Neural cell (in vitro differentiated cells): ENCODE data around the gene EHMT1. TPM values are rescaled to one million over a fixed set of nuclear protein-coding genes. Genes with fewer than 3 reads are reported as not detected.

Experiments used
- H2AFZ ChIP-seq: fragments of 200-600, 300-800 bp; sonication (generic), shearing (Covaris generic); 2 replicates; pipeline ENCODE4 v1.6.0; 2014; ENCODE audit warnings: low read depth, mild to moderate bottlenecking, antibody characterized with exemption, low read length, moderate library complexity
- H3F3A ChIP-seq: fragments of 200-600 bp; shearing (Covaris generic); 2 replicates; pipeline ENCODE4 v1.6.1; 2016; ENCODE audit warnings: mild to moderate bottlenecking, moderate library complexity, mixed read lengths, antibody characterized with exemption, low read length; ENCODE audit not compliant: insufficient read depth, poor library complexity, severe bottlenecking
- H3K27ac ChIP-seq: fragments of 200-600, 300-800 bp; sonication (generic), shearing (Covaris generic); 2 replicates; pipeline ENCODE4 v1.5.1; 2014; ENCODE audit warnings: mild to moderate bottlenecking, low read length, moderate library complexity
- H3K27me3 ChIP-seq: fragments of 300-800, 200-600 bp; sonication (generic), shearing (Covaris generic); 2 replicates; pipeline ENCODE4 v1.6.0; 2014; ENCODE audit warnings: mild to moderate bottlenecking, low read depth, low read length, moderate library complexity; ENCODE audit not compliant: insufficient read depth
- H3K36me3 ChIP-seq: fragments of 300-800, 200-600 bp; sonication (generic), shearing (Covaris generic); 2 replicates; pipeline ENCODE4 v1.5.1; 2014; ENCODE audit warnings: mild to moderate bottlenecking, antibody characterized with exemption, low read length, moderate library complexity; ENCODE audit not compliant: insufficient read depth
- H3K4me2 ChIP-seq: fragments of 300-800, 200-600 bp; sonication (generic), shearing (Covaris generic); 2 replicates; pipeline ENCODE4 v1.6.0; 2014; ENCODE audit warnings: mild to moderate bottlenecking, low read length
- H3K4me3 ChIP-seq: fragments of 300-800, 200-600 bp; sonication (generic), shearing (Covaris generic); 2 replicates; pipeline ENCODE4 v1.5.1; 2014; ENCODE audit warnings: mild to moderate bottlenecking, low read length, moderate library complexity
- H3K79me2 ChIP-seq: fragments of 200-600 bp; shearing (Covaris generic); replicated peaks from 2 replicates; pipeline ENCODE4 v1.6.0; 2014; ENCODE audit warnings: mild to moderate bottlenecking, low read length, moderate library complexity; ENCODE audit not compliant: insufficient read depth
- H3K9ac ChIP-seq: fragments of 300-800, 200-600 bp; sonication (generic), shearing (Covaris generic); 2 replicates; pipeline ENCODE4 v1.6.1; 2016; ENCODE audit warnings: mild to moderate bottlenecking, low read length, mixed read lengths
- H3K9me2 ChIP-seq: fragments of 200-600 bp; shearing (Covaris generic); 2 replicates; pipeline ENCODE4 v1.6.1; 2016; ENCODE audit warnings: mild to moderate bottlenecking, low read length, mixed read lengths; ENCODE audit not compliant: insufficient read depth
- H3K9me3 ChIP-seq: fragments of 200-600, 300-800 bp; sonication (generic), shearing (Covaris generic); 2 replicates; pipeline ENCODE4 v1.6.1; 2016; ENCODE audit warnings: mild to moderate bottlenecking, mixed run types, low read length, moderate library complexity, mixed read lengths
- H4K20me1 ChIP-seq: fragments of 200-600 bp; shearing (Covaris generic); 2 replicates; pipeline ENCODE4 v1.6.1; 2016; ENCODE audit warnings: mild to moderate bottlenecking, mixed run types; ENCODE audit not compliant: insufficient read depth
- EP300 ChIP-seq: fragments of 450-650 bp; conservative IDR thresholded peaks from 2 replicates; pipeline ENCODE4 v1.6.1; 2014; ENCODE audit warnings: antibody characterized with exemption, mild to moderate bottlenecking, moderate library complexity; ENCODE audit not compliant: poor library complexity, severe bottlenecking
- EZH2 ChIP-seq: fragments of 200-600, 300-800 bp; shearing (Covaris generic), sonication (generic); IDR thresholded peaks from 2 replicates; pipeline ENCODE4 v1.6.1; 2014; ENCODE audit warnings: antibody characterized with exemption, low read length, borderline replicate concordance, mild to moderate bottlenecking; ENCODE audit not compliant: insufficient read depth, poor library complexity, severe bottlenecking
- MXI1 ChIP-seq: fragments of 450-650 bp; conservative IDR thresholded peaks from 2 replicates; pipeline ENCODE4 v1.6.1; 2014; ENCODE audit warnings: antibody characterized with exemption, mild to moderate bottlenecking; ENCODE audit not compliant: poor library complexity, severe bottlenecking
- POLR2AphosphoS5 ChIP-seq: IDR thresholded peaks from 2 replicates; pipeline ENCODE4 v1.6.1; 2012
- RAD21 ChIP-seq: fragments of 450-650 bp; conservative IDR thresholded peaks from 2 replicates; pipeline ENCODE4 v1.6.1; 2014; ENCODE audit warnings: antibody characterized with exemption, mild to moderate bottlenecking, moderate library complexity
- SMC3 ChIP-seq: fragments of 450-650 bp; conservative IDR thresholded peaks from 2 replicates; pipeline ENCODE4 v1.6.1; 2014; ENCODE audit warnings: antibody characterized with exemption, mild to moderate bottlenecking, moderate library complexity; ENCODE audit not compliant: poor library complexity
- TAF1 ChIP-seq: IDR thresholded peaks from 2 replicates; pipeline ENCODE4 v1.6.1; 2012; ENCODE audit warnings: low read depth
- polyA plus RNA-seq: library from polyadenylated mRNA; depleted of rRNA; stranded (reverse); fragments of >200 nt; gene quantifications from 2 replicates; pipeline ENCODE4 v1.2.3, GENCODE V29; 2014
- TF ChIP-seq, protein P1 (sequence below): IDR thresholded peaks from 2 replicates; pipeline ENCODE4 v1.6.1; 2012; ENCODE audit warnings: borderline replicate concordance
- TF ChIP-seq, protein P2 (sequence below): fragments of 450-650 bp; IDR thresholded peaks from 2 replicates; pipeline ENCODE4 v1.5.1; 2014; ENCODE audit warnings: antibody characterized with exemption, mild to moderate bottlenecking, moderate library complexity; ENCODE audit not compliant: poor library complexity, severe bottlenecking

The EHMT1 gene
- polyA plus RNA-seq, 1 donor from 2014 or later, result 53.0 TPM

DNA sequence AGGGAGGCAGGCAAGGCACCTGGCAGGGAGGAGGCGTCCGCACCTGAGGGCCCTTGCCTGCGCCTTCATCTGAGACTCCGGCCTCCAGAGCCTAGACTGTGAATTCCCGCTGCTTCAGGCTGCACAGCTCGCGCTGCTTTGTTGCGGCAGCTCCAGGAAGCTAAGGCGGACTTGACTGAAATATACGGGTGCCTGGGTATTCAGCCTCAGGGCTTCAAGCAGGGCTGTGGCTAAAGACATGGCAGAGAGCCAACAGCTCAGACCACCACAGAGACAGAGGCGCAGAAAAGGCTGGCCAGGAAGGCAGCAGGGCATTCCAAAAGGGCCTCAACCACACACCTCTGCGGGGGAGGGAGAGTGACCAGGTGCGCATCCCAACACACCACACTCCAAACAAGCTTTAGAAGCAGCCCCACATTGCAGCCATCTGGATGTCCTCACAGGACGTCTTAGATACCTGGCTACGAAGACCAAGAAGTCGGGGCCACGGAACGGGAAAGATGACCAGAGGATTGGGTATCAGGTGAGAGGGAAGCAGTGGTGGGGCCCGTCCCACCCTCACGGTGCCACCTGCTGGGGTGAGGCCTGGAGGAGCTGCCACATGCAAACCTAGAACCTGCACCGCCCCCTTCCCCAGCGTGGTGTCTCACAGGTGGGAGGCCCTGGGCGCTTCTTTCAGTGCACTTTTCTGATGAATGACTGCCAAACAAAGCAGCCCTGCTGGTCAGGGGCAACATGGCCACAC, 38.4 kb upstream of the EHMT1 start:
- no peak overlapping the region for H3K4me3 ChIP-seq
- no peaks in the 10 kb centered on the region for H3K9me3 ChIP-seq
- no peaks in the 10 kb centered on the region for H4K20me1 ChIP-seq
- no peak overlapping the region for H3K9ac ChIP-seq
- no peaks in the 10 kb centered on the region for H3F3A ChIP-seq
- no peaks in the 10 kb centered on the region for H3K27me3 ChIP-seq
- no peak overlapping the region for H3K27ac ChIP-seq
- TF ChIP-seq MXI1, result no peak
- TF ChIP-seq EZH2, result no peak
- TF ChIP-seq EP300, result no peak
- TF ChIP-seq RAD21, result no peak
- TF ChIP-seq, protein P1, sequence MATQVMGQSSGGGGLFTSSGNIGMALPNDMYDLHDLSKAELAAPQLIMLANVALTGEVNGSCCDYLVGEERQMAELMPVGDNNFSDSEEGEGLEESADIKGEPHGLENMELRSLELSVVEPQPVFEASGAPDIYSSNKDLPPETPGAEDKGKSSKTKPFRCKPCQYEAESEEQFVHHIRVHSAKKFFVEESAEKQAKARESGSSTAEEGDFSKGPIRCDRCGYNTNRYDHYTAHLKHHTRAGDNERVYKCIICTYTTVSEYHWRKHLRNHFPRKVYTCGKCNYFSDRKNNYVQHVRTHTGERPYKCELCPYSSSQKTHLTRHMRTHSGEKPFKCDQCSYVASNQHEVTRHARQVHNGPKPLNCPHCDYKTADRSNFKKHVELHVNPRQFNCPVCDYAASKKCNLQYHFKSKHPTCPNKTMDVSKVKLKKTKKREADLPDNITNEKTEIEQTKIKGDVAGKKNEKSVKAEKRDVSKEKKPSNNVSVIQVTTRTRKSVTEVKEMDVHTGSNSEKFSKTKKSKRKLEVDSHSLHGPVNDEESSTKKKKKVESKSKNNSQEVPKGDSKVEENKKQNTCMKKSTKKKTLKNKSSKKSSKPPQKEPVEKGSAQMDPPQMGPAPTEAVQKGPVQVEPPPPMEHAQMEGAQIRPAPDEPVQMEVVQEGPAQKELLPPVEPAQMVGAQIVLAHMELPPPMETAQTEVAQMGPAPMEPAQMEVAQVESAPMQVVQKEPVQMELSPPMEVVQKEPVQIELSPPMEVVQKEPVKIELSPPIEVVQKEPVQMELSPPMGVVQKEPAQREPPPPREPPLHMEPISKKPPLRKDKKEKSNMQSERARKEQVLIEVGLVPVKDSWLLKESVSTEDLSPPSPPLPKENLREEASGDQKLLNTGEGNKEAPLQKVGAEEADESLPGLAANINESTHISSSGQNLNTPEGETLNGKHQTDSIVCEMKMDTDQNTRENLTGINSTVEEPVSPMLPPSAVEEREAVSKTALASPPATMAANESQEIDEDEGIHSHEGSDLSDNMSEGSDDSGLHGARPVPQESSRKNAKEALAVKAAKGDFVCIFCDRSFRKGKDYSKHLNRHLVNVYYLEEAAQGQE, result no peak
- TF ChIP-seq SMC3, result no peak
- no peak for TF ChIP-seq POLR2AphosphoS5
- peaks cover 14% of the 10 kb centered on the region for H3K79me2 ChIP-seq
- no peak overlapping the region for H2AFZ ChIP-seq
- no peak overlapping the region for H3K4me2 ChIP-seq
- H3K36me3 ChIP-seq, result no peaks in the 10 kb centered on the region
- no peaks in the 10 kb centered on the region for H3K9me2 ChIP-seq

DNA sequence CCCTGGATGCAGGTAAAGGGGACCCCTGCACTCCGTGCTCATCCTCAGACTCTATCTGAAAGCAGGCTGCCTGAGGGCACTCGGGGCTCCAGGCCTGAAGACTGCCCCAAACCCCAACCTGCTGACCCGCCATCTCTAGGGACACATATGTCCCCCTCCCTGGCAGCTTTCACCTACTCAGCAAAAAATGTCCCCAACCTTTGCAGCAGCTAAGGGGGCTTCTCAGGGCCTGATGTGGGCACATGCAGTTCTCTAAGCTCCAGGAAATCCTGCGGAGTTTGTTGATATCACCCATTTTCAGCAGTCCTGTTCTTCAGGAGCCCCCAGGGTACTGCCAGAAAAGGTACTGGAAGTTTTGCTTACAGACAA, 37.9 kb upstream of the EHMT1 start:
- Histone ChIP-seq H3K9me2 (no peaks in the 10 kb centered on the region), H3K27me3 (no peaks in the 10 kb centered on the region), H3K27ac (no peak overlapping the region), H4K20me1 (no peaks in the 10 kb centered on the region), H2AFZ (no peak overlapping the region), H3K9ac (no peak overlapping the region), H3K4me2 (no peak overlapping the region), H3K9me3 (no peaks in the 10 kb centered on the region), H3K36me3 (no peaks in the 10 kb centered on the region), H3F3A (no peaks in the 10 kb centered on the region), H3K79me2 (peaks cover 14% of the 10 kb centered on the region), H3K4me3 (no peak overlapping the region)
- TF ChIP-seq RAD21, result no peak

DNA sequence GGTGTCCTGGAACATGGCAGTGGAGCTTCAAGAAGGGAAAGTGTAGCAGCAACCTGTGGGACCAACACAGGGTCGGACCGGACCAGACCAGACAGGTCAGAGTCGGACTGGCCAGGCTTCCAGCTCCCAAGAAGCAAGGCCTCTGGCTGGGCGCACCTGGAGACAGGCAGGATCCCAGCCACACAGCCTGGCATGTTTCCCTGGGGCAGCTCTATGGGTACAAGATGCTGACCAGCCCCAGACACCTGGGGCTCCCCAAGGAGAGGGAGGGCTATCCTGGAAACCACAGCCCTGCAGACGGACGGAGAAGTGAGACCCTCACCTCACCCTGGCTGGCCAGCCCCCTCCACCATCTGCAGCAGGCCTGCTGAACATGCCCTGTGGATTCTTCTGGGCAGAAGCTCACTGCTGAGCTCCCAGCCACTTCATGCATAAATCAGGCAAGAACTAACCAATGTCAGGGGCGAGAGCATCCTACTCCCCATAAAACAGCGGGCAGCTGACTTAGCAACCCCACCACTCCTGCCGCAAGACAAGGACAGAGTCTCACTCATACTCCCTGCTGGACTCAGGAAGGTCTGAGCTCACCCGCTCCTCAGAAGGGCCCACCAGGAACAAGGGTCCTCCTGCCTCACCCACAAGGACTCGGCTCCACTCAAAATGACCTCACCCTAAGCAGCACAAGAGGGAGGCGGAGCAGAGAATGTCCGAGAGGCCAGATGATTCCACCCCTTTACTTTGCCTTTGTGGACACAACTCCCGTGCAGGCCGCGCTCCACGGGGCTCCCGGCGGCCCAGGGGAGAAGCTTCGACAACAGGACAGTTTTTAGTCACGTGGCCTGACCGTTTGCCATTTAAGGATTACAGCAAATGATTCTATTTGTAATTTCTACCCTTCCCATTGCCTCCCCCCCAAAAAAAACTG, 37.2 kb upstream of the EHMT1 start:
- Histone ChIP-seq H3K4me3 (no peak overlapping the region), H3K9ac (no peak overlapping the region), H3K9me2 (no peaks in the 10 kb centered on the region), H3K27ac (no peak overlapping the region), H4K20me1 (no peaks in the 10 kb centered on the region), H3K79me2 (peaks cover 14% of the 10 kb centered on the region), H3F3A (no peaks in the 10 kb centered on the region), H3K4me2 (no peak overlapping the region), H2AFZ (no peak overlapping the region), H3K27me3 (no peaks in the 10 kb centered on the region), H3K9me3 (no peaks in the 10 kb centered on the region), H3K36me3 (no peaks in the 10 kb centered on the region)
- TF ChIP-seq SMC3, result no peak
- no peak for TF ChIP-seq TAF1
- no peak for TF ChIP-seq EP300
- TF ChIP-seq MXI1, result no peak
- no peak for TF ChIP-seq EZH2
- TF ChIP-seq, protein P1, result no peak
- TF ChIP-seq, protein P2, sequence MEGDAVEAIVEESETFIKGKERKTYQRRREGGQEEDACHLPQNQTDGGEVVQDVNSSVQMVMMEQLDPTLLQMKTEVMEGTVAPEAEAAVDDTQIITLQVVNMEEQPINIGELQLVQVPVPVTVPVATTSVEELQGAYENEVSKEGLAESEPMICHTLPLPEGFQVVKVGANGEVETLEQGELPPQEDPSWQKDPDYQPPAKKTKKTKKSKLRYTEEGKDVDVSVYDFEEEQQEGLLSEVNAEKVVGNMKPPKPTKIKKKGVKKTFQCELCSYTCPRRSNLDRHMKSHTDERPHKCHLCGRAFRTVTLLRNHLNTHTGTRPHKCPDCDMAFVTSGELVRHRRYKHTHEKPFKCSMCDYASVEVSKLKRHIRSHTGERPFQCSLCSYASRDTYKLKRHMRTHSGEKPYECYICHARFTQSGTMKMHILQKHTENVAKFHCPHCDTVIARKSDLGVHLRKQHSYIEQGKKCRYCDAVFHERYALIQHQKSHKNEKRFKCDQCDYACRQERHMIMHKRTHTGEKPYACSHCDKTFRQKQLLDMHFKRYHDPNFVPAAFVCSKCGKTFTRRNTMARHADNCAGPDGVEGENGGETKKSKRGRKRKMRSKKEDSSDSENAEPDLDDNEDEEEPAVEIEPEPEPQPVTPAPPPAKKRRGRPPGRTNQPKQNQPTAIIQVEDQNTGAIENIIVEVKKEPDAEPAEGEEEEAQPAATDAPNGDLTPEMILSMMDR, result no peak
- TF ChIP-seq POLR2AphosphoS5, result no peak
- TF ChIP-seq RAD21, result no peak
